SK-N-SH (cell line): ENCODE results near the gene STK4. TPM values are rescaled to one million over a fixed set of nuclear protein-coding genes. Genes with fewer than 3 reads are reported as not detected.

Experiments used
- CTCF ChIA-PET: fragments of 300-600, 350-600 bp; formaldehyde crosslinking; extraction: SDS; loops from one replicate; lab custom pipeline; 2021; lab: Yijun Ruan, JAX
- POLR2A ChIA-PET: fragments of 350-600 bp; sonication (Branson Sonifier 250); formaldehyde crosslinking; extraction: SDS; loops from one replicate; lab custom pipeline; 2020; ENCODE audit warnings: antibody characterized with exemption, inconsistent platforms; lab: Yijun Ruan, JAX
- DNase-seq: peaks from one replicate; pipeline ENCODE4 v3.0.0; 2012
- H2AFZ ChIP-seq: fragments of 200-600 bp; sonication (generic); 2 replicates; pipeline ENCODE4 v1.8.1; 2016; ENCODE audit warnings: antibody characterized with exemption, mild to moderate bottlenecking, low read depth
- H3F3A ChIP-seq: fragments of 200-600 bp; sonication (generic); replicated peaks from 2 replicates; pipeline ENCODE3; 2016; ENCODE audit warnings: antibody characterized with exemption, mild to moderate bottlenecking; ENCODE audit not compliant: insufficient read depth
- H3K27ac ChIP-seq, 2 experiments: fragments of 200-500 bp in 1 of 2; fragments of 200-600 bp in 1 of 2; sonication (Bioruptor generic) in 1 of 2; sonication (generic), shearing (Covaris generic) in 1 of 2; 2 replicates each; pipeline versions ENCODE4 v1.5.1 to v1.6.1; 2014 to 2016; ENCODE audit warnings: low read depth in 2 of 2, inconsistent platforms in 1 of 2, low read length in 1 of 2, mild to moderate bottlenecking in 1 of 2, mixed read lengths in 1 of 2
- H3K27me3 ChIP-seq: fragments of 200-600 bp; sonication (generic), shearing (Covaris generic); 2 replicates; pipeline ENCODE4 v1.6.1; 2016; ENCODE audit warnings: mixed run types; ENCODE audit not compliant: insufficient read depth
- H3K36me3 ChIP-seq, 2 experiments: fragments of 200-500 bp in 1 of 2; fragments of 200-600 bp in 1 of 2; sonication (Bioruptor generic) in 1 of 2; sonication (generic) in 1 of 2; replicated peaks in 1 of 2; 2 replicates each; pipeline versions ENCODE3 to v1.5.1; 2014 to 2016; ENCODE audit warnings: low read length in 1 of 2, mild to moderate bottlenecking in 1 of 2; ENCODE audit not compliant: insufficient read depth in 2 of 2, control insufficient read depth in 1 of 2
- H3K4me1 ChIP-seq, 2 experiments: fragments of 200-500 bp in 1 of 2; fragments of 200-600 bp in 1 of 2; sonication (Bioruptor generic) in 1 of 2; sonication (generic), shearing (Covaris generic) in 1 of 2; 2 replicates each; pipeline versions ENCODE4 v1.5.1 to v1.6.1; 2014 to 2016; ENCODE audit warnings: low read depth in 1 of 2, low read length in 1 of 2, mixed run types in 1 of 2; ENCODE audit not compliant: insufficient read depth in 2 of 2, control insufficient read depth in 1 of 2
- H3K4me2 ChIP-seq: fragments of 200-600 bp; sonication (generic), shearing (Covaris generic); 2 replicates; pipeline ENCODE4 v1.6.1; 2017; ENCODE audit warnings: mixed run types
- H3K4me3 ChIP-seq, 2 experiments: fragments of 200-500 bp in 1 of 2; fragments of 200-600 bp in 1 of 2; sonication (Bioruptor generic) in 1 of 2; sonication (generic), shearing (Covaris generic) in 1 of 2; 2 replicates each; pipeline versions ENCODE4 v1.5.1 to v1.8.1; 2014 to 2016; ENCODE audit warnings: low read depth in 2 of 2, inconsistent platforms in 1 of 2, low read length in 1 of 2, mild to moderate bottlenecking in 1 of 2, mixed read lengths in 1 of 2, moderate library complexity in 1 of 2
- H3K79me2 ChIP-seq: fragments of 200-600 bp; sonication (generic); 2 replicates; pipeline ENCODE4 v1.8.1; 2017; ENCODE audit warnings: mild to moderate bottlenecking; ENCODE audit not compliant: insufficient read depth
- H3K9ac ChIP-seq: fragments of 200-600 bp; sonication (generic); 2 replicates; pipeline ENCODE4 v1.6.1; 2017; ENCODE audit warnings: mixed run types
- H3K9me2 ChIP-seq: fragments of 200-600 bp; sonication (generic); 2 replicates; pipeline ENCODE4 v1.6.1; 2017; ENCODE audit warnings: mixed run types
- H3K9me3 ChIP-seq: fragments of 200-600 bp; sonication (generic); 2 replicates; pipeline ENCODE4 v1.6.1; 2017; ENCODE audit warnings: mixed run types, mild to moderate bottlenecking, moderate library complexity
- H4K20me1 ChIP-seq: fragments of 200-600 bp; sonication (generic); 2 replicates; pipeline ENCODE4 v1.6.1; 2017; ENCODE audit warnings: mild to moderate bottlenecking, mixed run types; ENCODE audit not compliant: insufficient read depth
- EP300 ChIP-seq, 2 experiments: IDR thresholded peaks; 2 replicates each; pipeline versions ENCODE4 v1.4.0 to v1.6.1; 2012; ENCODE audit warnings: borderline replicate concordance in 1 of 2, low read depth in 1 of 2, low read length in 1 of 2
- FOXJ3 ChIP-seq: sonication (generic); formaldehyde crosslinking; IDR thresholded peaks from 2 replicates; pipeline ENCODE4 v1.5.1; 2020; ENCODE audit warnings: mild to moderate bottlenecking, missing genetic modification reagents
- IRF3 ChIP-seq: fragments of 150-350 bp; IDR thresholded peaks from 2 replicates; pipeline ENCODE4 v1.6.1; 2016; ENCODE audit warnings: mild to moderate bottlenecking, low read depth, low read length
- MAX ChIP-seq: IDR thresholded peaks from 2 replicates; pipeline ENCODE4 v1.4.0; 2012; ENCODE audit warnings: low read depth
- NFIC ChIP-seq: IDR thresholded peaks from 2 replicates; pipeline ENCODE4 v1.4.0; 2012; ENCODE audit warnings: borderline replicate concordance
- POLR2AphosphoS5 ChIP-seq: IDR thresholded peaks from 2 replicates; pipeline ENCODE4 v1.6.1; 2012; ENCODE audit warnings: low read depth, low read length
- RXRA ChIP-seq: IDR thresholded peaks from 2 replicates; pipeline ENCODE4 v1.4.0; 2012; ENCODE audit warnings: low read depth, mild to moderate bottlenecking, borderline replicate concordance
- SMC3 ChIP-seq: IDR thresholded peaks from 2 replicates; pipeline ENCODE4 v1.6.1; 2012; ENCODE audit warnings: low read depth, low read length, improper control_type of control experiment
- YY1 ChIP-seq: IDR thresholded peaks from 2 replicates; pipeline ENCODE4 v1.4.0; 2012; ENCODE audit warnings: low read depth, mild to moderate bottlenecking
- WGBS: methylation state at CpG from one replicate; pipeline ENCODE4 v1.1.6; 2017; ENCODE audit warnings: low lambda C conversion rate; 5-methylcytosine and 5-hydroxymethylcytosine counted together
- polyA plus RNA-seq, 3 experiments: library from polyadenylated mRNA; depleted of rRNA; stranded (reverse); fragments of >200 nt; gene quantifications; 2 replicates each; pipeline ENCODE4 v1.2.3, GENCODE V29; 2012
- TF ChIP-seq, protein P1 (sequence below): IDR thresholded peaks from 2 replicates; pipeline ENCODE4 v1.4.0; 2012; ENCODE audit warnings: low read depth, borderline replicate concordance
- TF ChIP-seq, protein P2 (sequence below): IDR thresholded peaks from 2 replicates; pipeline ENCODE4 v1.4.0; 2012; ENCODE audit warnings: low read depth, borderline replicate concordance

STK4 gene
- polyA plus RNA-seq, 1 of the 3 experiments (the other 2 are of a cell fraction), result 11.4 TPM

DNA sequence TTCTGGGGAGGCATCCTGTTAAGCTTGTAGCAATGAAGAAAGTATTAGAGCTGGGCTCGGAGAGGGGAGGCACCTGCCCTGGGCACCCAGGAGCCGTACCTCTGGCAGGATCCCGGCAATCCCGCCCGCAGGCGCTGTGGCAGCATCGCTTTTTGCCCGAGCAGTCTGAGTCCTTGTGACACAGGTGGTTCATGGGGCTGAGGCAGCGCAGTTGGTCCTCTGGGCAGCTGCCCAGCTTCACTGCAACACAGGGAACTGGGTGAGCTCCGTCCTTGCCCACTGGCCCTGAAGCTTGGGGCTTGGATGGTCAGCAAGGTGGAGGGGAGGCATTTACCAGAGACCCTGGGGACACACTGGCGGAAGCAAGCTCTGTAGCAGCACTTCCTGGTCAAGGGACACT lies 144.0 kb downstream of the STK4 start:
- Histone ChIP-seq H3K4me3 (no peak overlapping the region), H3K9me3 (no peaks in the 10 kb centered on the region), H3K79me2 (no peaks in the 10 kb centered on the region), H3K27ac (no peak overlapping the region), H4K20me1 (no peaks in the 10 kb centered on the region), H3K9me2 (no peaks in the 10 kb centered on the region), H3K4me1 (no peaks in the 10 kb centered on the region), H3K36me3 (no peaks in the 10 kb centered on the region), H3K27me3 (no peaks in the 10 kb centered on the region), H3K4me2 (no peak overlapping the region), H3F3A (peaks cover 3% of the 10 kb centered on the region), H3K9ac (no peak overlapping the region), H2AFZ (no peak overlapping the region)
- WGBS, result 100% methylated on average over 2 of the region's 11 CpGs
- DNase-seq, result no peak
- TF ChIP-seq MAX, result no peak
- no peak for TF ChIP-seq RXRA
- no peak for TF ChIP-seq IRF3
- ChIA-PET CTCF (interaction anchor here (1.0 to 13.3 kb wide), 7 partner anchors 15 to 183 kb away, joined by 5 to 158 read pairs (median 18); no protein-coding TSS in a partner anchor), POLR2A (no interaction called here)

GRCh38 chr20:45111285-45111684 lies 145.0 kb downstream of the STK4 start:
- no peak overlapping the region for H2AFZ ChIP-seq
- TF ChIP-seq SMC3 (no peak), YY1 (no peak), RXRA (no peak), NFIC (no peak), EP300 (IDR thresholded peaks at IDR 0.05; ENCODE audit: borderline replicate concordance in 1 of 2, low read depth in 1 of 2, low read length in 1 of 2) (no peak), FOXJ3 (CRISPR knock-in tag) (no peak), POLR2AphosphoS5 (no peak)
- TF ChIP-seq, protein P1, sequence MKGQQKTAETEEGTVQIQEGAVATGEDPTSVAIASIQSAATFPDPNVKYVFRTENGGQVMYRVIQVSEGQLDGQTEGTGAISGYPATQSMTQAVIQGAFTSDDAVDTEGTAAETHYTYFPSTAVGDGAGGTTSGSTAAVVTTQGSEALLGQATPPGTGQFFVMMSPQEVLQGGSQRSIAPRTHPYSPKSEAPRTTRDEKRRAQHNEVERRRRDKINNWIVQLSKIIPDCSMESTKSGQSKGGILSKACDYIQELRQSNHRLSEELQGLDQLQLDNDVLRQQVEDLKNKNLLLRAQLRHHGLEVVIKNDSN, result no peak
- TF ChIP-seq, protein P2, sequence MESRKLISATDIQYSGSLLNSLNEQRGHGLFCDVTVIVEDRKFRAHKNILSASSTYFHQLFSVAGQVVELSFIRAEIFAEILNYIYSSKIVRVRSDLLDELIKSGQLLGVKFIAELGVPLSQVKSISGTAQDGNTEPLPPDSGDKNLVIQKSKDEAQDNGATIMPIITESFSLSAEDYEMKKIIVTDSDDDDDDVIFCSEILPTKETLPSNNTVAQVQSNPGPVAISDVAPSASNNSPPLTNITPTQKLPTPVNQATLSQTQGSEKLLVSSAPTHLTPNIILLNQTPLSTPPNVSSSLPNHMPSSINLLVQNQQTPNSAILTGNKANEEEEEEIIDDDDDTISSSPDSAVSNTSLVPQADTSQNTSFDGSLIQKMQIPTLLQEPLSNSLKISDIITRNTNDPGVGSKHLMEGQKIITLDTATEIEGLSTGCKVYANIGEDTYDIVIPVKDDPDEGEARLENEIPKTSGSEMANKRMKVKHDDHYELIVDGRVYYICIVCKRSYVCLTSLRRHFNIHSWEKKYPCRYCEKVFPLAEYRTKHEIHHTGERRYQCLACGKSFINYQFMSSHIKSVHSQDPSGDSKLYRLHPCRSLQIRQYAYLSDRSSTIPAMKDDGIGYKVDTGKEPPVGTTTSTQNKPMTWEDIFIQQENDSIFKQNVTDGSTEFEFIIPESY, result no peak
- H3K9me2 ChIP-seq, result no peaks in the 10 kb centered on the region
- POLR2A ChIA-PET, result no interaction called here
- no peak overlapping the region for H3K27ac ChIP-seq
- no peaks in the 10 kb centered on the region for H3K27me3 ChIP-seq
- CTCF ChIA-PET, result interaction anchor here (0.6 to 13.3 kb wide), 21 partner anchors 7 to 245 kb away, joined by 3 to 158 read pairs (median 5); no protein-coding TSS in a partner anchor
- no peak overlapping the region for H3K4me2 ChIP-seq
- no peak for DNase-seq
- H3K4me1 ChIP-seq, result no peaks in the 10 kb centered on the region
- H3K4me3 ChIP-seq, result no peak overlapping the region
- no peaks in the 10 kb centered on the region for H3F3A ChIP-seq
- no peaks in the 10 kb centered on the region for H4K20me1 ChIP-seq
- no peaks in the 10 kb centered on the region for H3K36me3 ChIP-seq
- no peak overlapping the region for H3K9ac ChIP-seq
- no peaks in the 10 kb centered on the region for H3K79me2 ChIP-seq
- 67% methylated on average over 10 of the region's 11 CpGs for WGBS
- no peaks in the 10 kb centered on the region for H3K9me3 ChIP-seq
